CD4-positive, CD25-positive, alpha-beta regulatory T cell (primary cell): ENCODE data around the gene LSP1. TPM values are rescaled to one million over a fixed set of nuclear protein-coding genes. Genes with fewer than 3 reads are reported as not detected.
"Not testable (repeated sequence)": the region's sequence is repeated elsewhere in the genome, so short reads cannot be mapped to it uniquely, and the experiment has no call there.

ENCODE experiments used
- ATAC-seq, 2 donors: fragments of 150-1000 bp; cut with Tn5 transposase; one replicate each; pipeline ENCODE4 v1.10.0; 2021; ENCODE audit warnings: low read depth in 2 of 2, moderate number of reproducible peaks in 2 of 2, moderate library complexity in 1 of 2
- DNase-seq, 3 donors: peaks; one replicate each; pipeline versions ENCODE4 v3.0.0 to v3.0.0-alpha.2; 2012 to 2022; ENCODE audit warnings: mixed read lengths in 1 of 3
- H3K27ac ChIP-seq: one replicate; pipeline ENCODE4 v1.7.0; 2013; ENCODE audit warnings: mild to moderate bottlenecking, low read length; ENCODE audit not compliant: insufficient read depth, poor library complexity, severe bottlenecking
- H3K27me3 ChIP-seq: one replicate; pipeline ENCODE4 v1.7.0; 2013; ENCODE audit warnings: low read length; ENCODE audit not compliant: control insufficient read depth, insufficient read depth
- H3K36me3 ChIP-seq: one replicate; pipeline ENCODE4 v1.7.0; 2013; ENCODE audit warnings: mild to moderate bottlenecking, low read length, moderate library complexity; ENCODE audit not compliant: control insufficient read depth, insufficient read depth
- H3K4me1 ChIP-seq: 2 replicates; pipeline ENCODE4 v1.7.0; 2013; ENCODE audit warnings: mild to moderate bottlenecking, low read length; ENCODE audit not compliant: insufficient read depth, control insufficient read depth, poor library complexity, severe bottlenecking
- H3K4me3 ChIP-seq: one replicate; pipeline ENCODE4 v1.7.0; 2013; ENCODE audit warnings: low read depth, mild to moderate bottlenecking, low read length, moderate library complexity
- H3K9me3 ChIP-seq, 2 experiments: 1 replicate in 1 of 2; 2 replicates in 1 of 2; pipeline ENCODE4 v1.7.0; 2013; ENCODE audit warnings: low read length in 2 of 2, mild to moderate bottlenecking in 1 of 2, moderate library complexity in 1 of 2; ENCODE audit not compliant: control insufficient read depth in 2 of 2
- H3K27ac Mint-ChIP-seq, 3 donors: one replicate each; pipeline ENCODE4 v1.8.0; 2020 to 2022; ENCODE audit warnings: mild to moderate bottlenecking in 3 of 3, mixed read lengths in 3 of 3, moderate library complexity in 2 of 3
- H3K27me3 Mint-ChIP-seq: one replicate; pipeline ENCODE4 v1.8.0; 2022; ENCODE audit warnings: mild to moderate bottlenecking, mixed read lengths
- H3K36me3 Mint-ChIP-seq: one replicate; pipeline ENCODE4 v1.8.0; 2020; ENCODE audit warnings: mixed read lengths
- H3K4me1 Mint-ChIP-seq, 4 donors: one replicate each; pipeline ENCODE4 v1.8.0; 2020 to 2022; ENCODE audit warnings: mixed read lengths in 4 of 4, mild to moderate bottlenecking in 1 of 4
- H3K4me3 Mint-ChIP-seq, 4 donors: one replicate each; pipeline ENCODE4 v1.8.0; 2020 to 2022; ENCODE audit warnings: mild to moderate bottlenecking in 4 of 4, mixed read lengths in 4 of 4, moderate library complexity in 3 of 4
- H3K9me3 Mint-ChIP-seq, 7 donors: one replicate each; pipeline ENCODE4 v1.8.0; 2020 to 2022; ENCODE audit warnings: mixed read lengths in 7 of 7, mild to moderate bottlenecking in 3 of 7, moderate library complexity in 2 of 7
- polyA plus RNA-seq, 4 donors: library from polyadenylated mRNA; unstranded; fragments of 300-500 nt; fragmentation: Illumina TruSeq; gene quantifications; one replicate each; pipeline ENCODE4 v1.2.3, GENCODE V29; 2021
- total RNA-seq: library from RNA; stranded (reverse); gene quantifications from one replicate; pipeline ENCODE4 v1.2.3, GENCODE V29; 2022

Gene LSP1
- total and polyA plus RNA-seq, 5 donors from 2014 or later = 381 to 514 (median 452) TPM

GRCh38 chr11:1812801-1813200 is 40.1 kb upstream of the LSP1 start:
- DNase-seq (no peak), ATAC-seq (no peak)
- no peak overlapping the region for H3K27ac Mint-ChIP-seq
- peaks cover 0 to 6% (median 0%) of the 10 kb centered on the region in 7 donors for H3K9me3 Mint-ChIP-seq
- Histone ChIP-seq H3K36me3 (no peaks in the 10 kb centered on the region), H3K9me3 (peaks cover 0 to under 1% of the 10 kb centered on the region in 2 experiments), H3K27me3 (no peaks in the 10 kb centered on the region), H3K27ac (no peak overlapping the region), H3K4me1 (no peaks in the 10 kb centered on the region), H3K4me3 (no peak overlapping the region)
- peaks cover 0 to 5% (median 0%) of the 10 kb centered on the region in 4 donors for H3K4me1 Mint-ChIP-seq
- no peak overlapping the region for H3K4me3 Mint-ChIP-seq
- peaks cover 5% of the 10 kb centered on the region for H3K27me3 Mint-ChIP-seq
- no peaks in the 10 kb centered on the region for H3K36me3 Mint-ChIP-seq

- H3K4me3 ChIP-seq, DNase-seq, H3K9me3 Mint-ChIP-seq, H3K9me3 ChIP-seq, H3K4me1 Mint-ChIP-seq, H3K27me3 Mint-ChIP-seq, H3K27me3 ChIP-seq, H3K36me3 ChIP-seq, H3K27ac Mint-ChIP-seq, ATAC-seq, H3K4me3 Mint-ChIP-seq, H3K36me3 Mint-ChIP-seq, H3K4me1 ChIP-seq, H3K27ac ChIP-seq: not testable (repeated sequence)
These were observed 39.5 kb upstream of the LSP1 start for GRCh38 chr11:1813356-1813755.

- no peaks in the 10 kb centered on the region for H3K27me3 ChIP-seq
- H3K27me3 Mint-ChIP-seq = peaks cover 8% of the 10 kb centered on the region
- no peak overlapping the region for H3K27ac Mint-ChIP-seq
These were observed 38.2 kb upstream of the LSP1 start for GRCh38 chr11:1814691-1815090.

GRCh38 chr11:1815311-1815710 is 37.6 kb upstream of the LSP1 start:
- no peaks in the 10 kb centered on the region for H3K4me1 ChIP-seq
- no peak overlapping the region for H3K4me3 ChIP-seq
- H3K9me3 ChIP-seq = peaks cover 0 to 6% of the 10 kb centered on the region in 2 experiments
- Mint-ChIP-seq H3K4me3 (no peak overlapping the region), H3K9me3 (peaks cover 0 to 5% (median 0%) of the 10 kb centered on the region in 7 donors), H3K27me3 (peaks cover 9% of the 10 kb centered on the region), H3K36me3 (no peaks in the 10 kb centered on the region), H3K27ac (no peak overlapping the region), H3K4me1 (peaks cover 0 to 5% (median 0%) of the 10 kb centered on the region in 4 donors)
- no peaks in the 10 kb centered on the region for H3K36me3 ChIP-seq
- H3K27me3 ChIP-seq = no peaks in the 10 kb centered on the region
- DNase-seq (no peak), ATAC-seq (no peak)
- no peak overlapping the region for H3K27ac ChIP-seq

More at GRCh38 chr11:1814691-1815090, 38.2 kb upstream of the LSP1 start:
- Histone ChIP-seq H3K4me1 (no peaks in the 10 kb centered on the region), H3K4me3 (no peak overlapping the region), H3K27ac (no peak overlapping the region), H3K9me3 (peaks cover 0 to 6% of the 10 kb centered on the region in 2 experiments), H3K36me3 (no peaks in the 10 kb centered on the region)
- H3K36me3 Mint-ChIP-seq = no peaks in the 10 kb centered on the region
- ATAC-seq = no peak
- H3K4me1 Mint-ChIP-seq = peaks cover 0 to 5% (median 0%) of the 10 kb centered on the region in 4 donors
- peaks cover 0 to 4% (median 0%) of the 10 kb centered on the region in 7 donors for H3K9me3 Mint-ChIP-seq
- no peak overlapping the region for H3K4me3 Mint-ChIP-seq
- DNase-seq = no peak

- Mint-ChIP-seq H3K9me3 (peaks cover 0 to 6% (median 0%) of the 10 kb centered on the region in 7 donors), H3K36me3 (no peaks in the 10 kb centered on the region), H3K4me3 (no peak overlapping the region), H3K4me1 (peaks cover 0 to 2% (median 0%) of the 10 kb centered on the region in 4 donors), H3K27me3 (peaks cover 9% of the 10 kb centered on the region), H3K27ac (no peak overlapping the region)
- no peak for DNase-seq
- Histone ChIP-seq H3K9me3 (peaks cover 0 to 6% of the 10 kb centered on the region in 2 experiments), H3K4me1 (no peaks in the 10 kb centered on the region), H3K4me3 (no peak overlapping the region), H3K36me3 (no peaks in the 10 kb centered on the region), H3K27me3 (no peaks in the 10 kb centered on the region), H3K27ac (no peak overlapping the region)
- no peak for ATAC-seq
These were observed 37.1 kb upstream of the LSP1 start for GRCh38 chr11:1815751-1816150.

- H3K4me3 ChIP-seq = no peak overlapping the region
- H3K4me1 Mint-ChIP-seq = no peaks in the 10 kb centered on the region
- no peaks in the 10 kb centered on the region for H3K36me3 ChIP-seq
- peaks cover 14% of the 10 kb centered on the region for H3K27me3 Mint-ChIP-seq
- H3K9me3 ChIP-seq = peaks cover 0 to 6% of the 10 kb centered on the region in 2 experiments
- no peaks in the 10 kb centered on the region for H3K4me1 ChIP-seq
- no peak for ATAC-seq
- H3K36me3 Mint-ChIP-seq = no peaks in the 10 kb centered on the region
- DNase-seq = no peak
- no peak overlapping the region for H3K27ac ChIP-seq
- H3K9me3 Mint-ChIP-seq = peaks cover 0 to 6% (median 0%) of the 10 kb centered on the region in 7 donors
- no peak overlapping the region for H3K4me3 Mint-ChIP-seq
- no peak overlapping the region for H3K27ac Mint-ChIP-seq
- H3K27me3 ChIP-seq = no peaks in the 10 kb centered on the region
These were observed 35.9 kb upstream of the LSP1 start for GRCh38 chr11:1817000-1817399.

GRCh38 chr11:1817511-1817910 is 35.4 kb upstream of the LSP1 start:
- Histone ChIP-seq H3K36me3 (no peaks in the 10 kb centered on the region), H3K27me3 (no peaks in the 10 kb centered on the region), H3K9me3 (peaks cover 0 to 6% of the 10 kb centered on the region in 2 experiments), H3K27ac (no peak overlapping the region), H3K4me3 (no peak overlapping the region), H3K4me1 (no peaks in the 10 kb centered on the region)
- peaks cover 14% of the 10 kb centered on the region for H3K27me3 Mint-ChIP-seq
- H3K36me3 Mint-ChIP-seq = no peaks in the 10 kb centered on the region
- peaks cover 0 to 6% (median 0%) of the 10 kb centered on the region in 7 donors for H3K9me3 Mint-ChIP-seq
- no peak for ATAC-seq
- DNase-seq = no peak
- no peak overlapping the region for H3K4me3 Mint-ChIP-seq
- H3K4me1 Mint-ChIP-seq = no peaks in the 10 kb centered on the region
- H3K27ac Mint-ChIP-seq = no peak overlapping the region

GRCh38 chr11:1819074-1819473 is 33.8 kb upstream of the LSP1 start:
- H3K4me3 ChIP-seq = no peak overlapping the region
- Mint-ChIP-seq H3K27ac (no peak overlapping the region), H3K36me3 (no peaks in the 10 kb centered on the region), H3K27me3 (peaks cover 12% of the 10 kb centered on the region), H3K4me3 (no peak overlapping the region), H3K9me3 (peaks cover 0 to 6% (median 0%) of the 10 kb centered on the region in 7 donors), H3K4me1 (no peaks in the 10 kb centered on the region)
- H3K36me3 ChIP-seq = no peaks in the 10 kb centered on the region
- no peak for DNase-seq
- H3K27me3 ChIP-seq = no peaks in the 10 kb centered on the region
- no peak overlapping the region for H3K27ac ChIP-seq
- H3K4me1 ChIP-seq = no peaks in the 10 kb centered on the region
- no peak for ATAC-seq
- peaks cover 0 to 6% of the 10 kb centered on the region in 2 experiments for H3K9me3 ChIP-seq
